GM03348 (cell line): ENCODE data around the gene RPS26.

Experiments
- DNase-seq: peaks from one replicate; pipeline ENCODE4 v3.0.0; 2012; ENCODE audit warnings: low spot score

The RPS26 gene

DNA sequence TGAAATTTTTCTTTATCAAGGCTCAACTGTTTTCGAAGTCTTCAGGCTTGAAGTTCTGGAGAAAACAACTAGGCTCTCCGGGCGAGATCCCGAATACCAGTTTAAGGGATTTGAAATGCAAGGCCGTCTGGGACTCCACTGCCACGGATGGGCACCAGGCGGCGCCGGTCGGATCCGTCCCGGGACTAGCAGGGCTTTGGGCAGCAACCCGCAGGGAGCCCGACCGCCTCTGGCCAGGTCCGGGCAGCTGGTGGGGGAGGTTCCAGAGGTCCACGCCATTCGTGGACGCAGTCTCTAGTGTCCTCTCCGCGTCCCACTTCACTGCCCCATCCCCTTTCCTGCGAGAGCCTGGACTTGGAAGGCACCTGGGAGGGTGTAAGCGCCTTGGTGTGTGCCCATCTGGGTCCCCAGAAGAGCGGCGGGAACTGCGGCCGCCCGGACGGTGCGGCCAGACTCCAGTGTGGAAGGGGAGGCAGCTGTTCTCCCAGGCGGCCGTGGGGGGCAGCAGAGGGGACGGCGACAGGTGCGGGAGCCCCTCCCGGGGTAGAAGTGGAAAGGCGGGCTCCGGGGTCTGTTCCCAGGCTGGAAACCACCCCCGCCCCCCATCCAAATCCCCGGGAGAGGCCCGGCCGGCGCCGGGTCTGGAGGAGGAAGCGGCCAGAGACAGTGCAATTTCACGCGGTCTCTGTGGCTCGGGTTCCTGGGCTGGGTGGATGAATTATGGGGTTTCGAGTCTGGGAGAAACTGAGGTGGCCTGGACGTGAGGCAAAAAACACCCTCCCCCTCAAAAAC, 37.4 kb downstream of the RPS26 start:
- DNase-seq = peak; percentile 90

DNA sequence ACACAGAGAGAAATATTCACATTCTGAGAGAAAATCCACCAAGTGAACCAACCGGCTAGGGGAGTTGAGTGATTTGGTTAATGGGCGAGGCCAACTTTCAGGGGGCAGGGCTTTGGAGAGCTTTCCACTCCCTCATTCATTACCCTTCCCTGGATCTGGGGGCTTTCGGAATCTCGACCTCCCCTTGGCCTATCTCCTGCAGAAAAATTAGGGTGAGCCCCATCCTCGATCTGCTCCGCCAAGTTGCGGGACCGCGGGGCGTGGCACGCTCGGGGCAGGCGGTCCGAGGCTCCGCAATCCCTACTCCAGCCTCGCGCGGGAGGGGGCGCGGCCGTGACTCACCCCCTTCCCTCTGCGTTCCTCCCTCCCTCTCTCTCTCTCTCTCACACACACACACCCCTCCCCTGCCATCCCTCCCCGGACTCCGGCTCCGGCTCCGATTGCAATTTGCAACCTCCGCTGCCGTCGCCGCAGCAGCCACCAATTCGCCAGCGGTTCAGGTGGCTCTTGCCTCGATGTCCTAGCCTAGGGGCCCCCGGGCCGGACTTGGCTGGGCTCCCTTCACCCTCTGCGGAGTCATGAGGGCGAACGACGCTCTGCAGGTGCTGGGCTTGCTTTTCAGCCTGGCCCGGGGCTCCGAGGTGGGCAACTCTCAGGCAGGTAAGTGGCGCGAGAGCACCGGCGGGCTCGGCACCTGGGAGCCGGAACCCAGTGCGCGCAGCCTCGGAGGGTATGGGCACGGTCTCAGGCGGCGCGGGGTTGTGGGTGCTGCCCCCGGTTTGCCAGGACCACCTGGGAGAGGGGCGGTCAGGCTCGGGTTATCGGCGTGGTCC, 38.2 kb downstream of the RPS26 start, which contains the start of gene ERBB3:
ERBB3 (plus strand) TSS at position 443 of the 833 bp plus-strand sequence; CDS start at position 579, 136 bp downstream.
- peak; percentile 94 for DNase-seq

DNA sequence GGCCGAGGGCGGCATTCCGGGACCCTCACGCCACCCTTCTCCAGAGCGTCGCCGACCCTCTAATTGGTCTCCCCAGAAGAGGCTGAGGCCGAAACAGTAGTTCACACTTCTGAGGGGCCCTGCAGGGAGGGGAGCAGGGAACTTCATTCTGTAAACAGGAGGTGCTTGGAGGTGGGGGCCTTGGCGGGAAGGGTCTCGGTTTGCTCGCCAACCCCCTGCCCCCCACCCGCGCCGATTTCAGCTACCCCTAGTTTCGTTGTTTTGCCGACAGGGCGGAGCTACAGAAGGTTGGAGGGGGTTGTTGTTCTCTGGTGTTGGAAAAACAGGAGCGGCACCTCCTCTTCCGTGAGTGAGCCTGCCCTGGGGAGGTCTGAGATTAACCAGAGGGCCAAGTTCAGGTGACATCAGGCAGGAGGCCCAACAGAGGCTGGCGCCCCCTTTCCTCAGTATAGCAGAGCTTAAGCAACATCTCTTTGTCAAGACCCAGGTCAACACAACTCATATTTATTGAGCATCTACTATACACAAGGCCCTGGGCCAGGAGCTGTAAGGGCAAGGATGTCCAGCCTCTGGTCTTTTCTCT, 38.9 kb downstream of the RPS26 start:
- DNase-seq = no peak

DNA sequence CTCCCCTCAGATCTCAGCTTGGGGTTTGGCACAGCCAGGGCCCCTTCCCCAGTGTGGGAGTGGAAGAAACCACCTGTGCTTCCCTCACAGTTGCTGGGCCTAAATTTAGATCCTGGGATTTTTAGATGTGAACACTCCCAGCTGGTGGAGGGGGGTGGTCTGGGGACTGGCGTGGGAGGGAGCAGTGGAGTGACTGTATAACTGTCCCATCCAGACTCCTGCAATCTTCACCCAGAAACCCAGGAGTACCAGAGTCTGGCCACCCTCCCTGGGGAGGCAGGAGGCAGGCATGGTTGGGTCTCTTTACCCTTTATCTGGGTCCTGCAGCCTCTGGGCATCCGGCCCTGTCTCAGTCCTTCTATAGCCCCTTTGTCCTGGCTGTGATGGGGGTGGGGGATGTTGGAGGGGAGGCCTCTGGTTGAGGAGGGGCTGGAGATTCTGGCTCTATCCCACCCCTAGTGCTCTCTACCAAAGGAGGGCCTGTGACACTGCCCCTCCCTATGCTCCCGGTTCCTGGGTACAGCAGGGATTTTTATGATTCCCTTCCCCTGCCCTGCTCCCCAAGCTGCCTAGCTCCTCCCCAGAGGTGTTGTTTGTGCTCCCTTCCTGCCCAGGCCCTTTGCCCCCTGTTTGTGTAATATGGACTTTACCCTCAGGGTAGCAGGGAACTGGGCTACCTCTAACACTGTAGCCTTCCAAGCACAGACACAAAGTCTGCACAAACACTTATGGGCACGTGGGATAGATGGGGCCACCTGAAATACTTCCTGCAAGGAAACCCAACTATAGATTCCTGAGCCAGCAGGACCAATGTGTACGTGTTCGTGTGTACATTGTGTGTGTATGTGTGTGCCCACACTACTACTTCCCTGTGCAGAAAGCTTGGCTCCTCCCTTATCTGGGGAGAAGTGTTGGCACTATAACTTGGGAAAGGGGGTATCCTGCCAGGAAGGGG, 40.0 kb downstream of the RPS26 start:
- no peak for DNase-seq

DNA sequence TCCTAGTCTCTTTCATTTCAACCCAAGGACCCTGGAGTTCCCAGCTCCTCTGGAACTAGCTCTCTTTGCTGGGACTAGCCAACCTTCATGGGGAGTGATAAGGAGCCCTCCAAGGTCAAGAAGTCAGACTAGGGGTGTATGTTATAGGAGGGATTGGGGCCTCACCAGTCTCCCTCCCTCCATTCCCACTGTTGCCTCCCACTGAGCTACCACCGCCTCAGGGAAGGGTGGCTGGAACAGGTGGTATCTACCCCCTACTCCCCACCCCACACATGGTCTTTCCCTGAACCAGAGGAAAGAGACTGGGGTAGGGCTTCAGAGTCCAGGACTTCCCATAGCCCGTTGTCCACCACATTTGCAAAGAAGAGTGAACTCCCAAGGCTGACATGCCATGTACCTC, 40.7 kb downstream of the RPS26 start:
- no peak for DNase-seq

DNA sequence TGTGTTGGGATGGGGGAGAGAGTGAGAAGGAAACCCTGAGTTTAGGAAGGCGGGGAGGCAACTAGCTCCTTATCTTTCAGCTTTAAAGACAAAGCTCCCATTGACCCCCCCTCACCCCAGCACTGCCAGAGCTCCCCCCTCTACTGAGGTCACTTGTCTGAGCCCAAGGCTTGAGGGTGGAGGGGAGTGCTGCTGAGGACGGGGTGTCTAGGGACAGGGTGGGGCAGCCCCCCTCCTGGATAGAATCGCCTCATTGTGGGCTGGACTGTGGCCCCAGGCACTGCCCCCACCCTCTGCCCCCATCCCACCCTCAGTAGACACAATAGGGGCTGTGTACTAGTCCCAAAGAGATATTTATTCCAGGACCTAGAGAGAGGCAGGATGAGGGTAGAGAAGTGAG, 41.2 kb downstream of the RPS26 start:
- DNase-seq = no peak

DNA sequence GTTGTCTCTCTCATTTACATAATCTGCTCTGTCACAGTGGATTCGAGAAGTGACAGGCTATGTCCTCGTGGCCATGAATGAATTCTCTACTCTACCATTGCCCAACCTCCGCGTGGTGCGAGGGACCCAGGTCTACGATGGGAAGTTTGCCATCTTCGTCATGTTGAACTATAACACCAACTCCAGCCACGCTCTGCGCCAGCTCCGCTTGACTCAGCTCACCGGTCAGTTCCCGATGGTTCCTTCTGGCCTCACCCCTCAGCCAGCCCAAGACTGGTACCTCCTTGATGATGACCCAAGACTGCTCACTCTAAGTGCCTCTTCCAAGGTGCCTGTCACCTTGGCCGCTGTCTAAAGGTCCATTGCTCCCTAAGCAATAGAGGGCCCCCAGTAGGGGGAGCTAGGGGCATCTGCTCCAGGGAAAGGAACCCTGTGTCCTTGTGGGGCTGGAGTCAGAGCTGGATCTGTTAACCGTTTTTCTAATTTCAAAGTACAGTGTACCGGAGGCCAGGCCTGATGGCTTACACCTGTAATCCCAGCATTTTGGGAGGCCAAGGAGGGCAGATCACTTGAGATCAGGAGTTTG, 43.3 kb downstream of the RPS26 start:
- DNase-seq = no peak

DNA sequence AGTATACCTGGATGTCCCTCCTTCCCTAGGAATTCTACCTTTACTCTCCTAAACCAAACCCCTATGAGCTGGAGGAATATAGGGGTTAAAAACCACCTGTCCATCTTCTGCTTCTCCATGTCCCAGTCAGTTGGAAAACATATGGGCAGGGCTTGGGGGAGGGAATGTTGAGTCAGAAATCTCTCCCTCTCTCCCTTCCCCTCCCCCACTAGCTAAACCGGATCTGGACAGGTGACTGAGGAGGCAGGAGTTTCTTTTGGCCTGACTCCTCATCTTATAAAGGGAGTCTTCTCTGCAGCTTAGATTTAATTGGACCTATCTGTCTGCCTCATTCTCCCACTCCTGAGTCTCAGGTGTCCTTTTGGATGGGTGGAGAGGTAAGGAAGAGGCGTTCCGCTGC, 44.4 kb downstream of the RPS26 start:
- no peak for DNase-seq

DNA sequence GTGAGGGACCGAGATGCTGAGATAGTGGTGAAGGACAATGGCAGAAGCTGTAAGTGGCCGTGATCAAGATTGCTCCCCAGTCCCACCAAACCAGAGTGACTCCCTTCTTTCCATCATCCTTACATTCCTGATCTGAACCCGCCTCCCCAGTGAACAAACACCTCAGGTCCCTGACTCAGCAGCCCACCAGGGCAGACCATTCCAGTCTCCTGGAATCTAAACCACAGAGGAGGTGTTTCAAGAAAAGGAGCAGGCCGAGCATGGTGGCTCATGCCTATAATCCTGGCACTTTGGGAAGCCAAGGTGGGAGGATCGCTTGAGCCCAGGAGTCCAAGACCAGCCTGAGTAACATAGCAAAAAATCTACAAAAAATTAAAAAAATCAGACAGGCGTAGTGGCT, 44.9 kb downstream of the RPS26 start:
- no peak for DNase-seq

DNA sequence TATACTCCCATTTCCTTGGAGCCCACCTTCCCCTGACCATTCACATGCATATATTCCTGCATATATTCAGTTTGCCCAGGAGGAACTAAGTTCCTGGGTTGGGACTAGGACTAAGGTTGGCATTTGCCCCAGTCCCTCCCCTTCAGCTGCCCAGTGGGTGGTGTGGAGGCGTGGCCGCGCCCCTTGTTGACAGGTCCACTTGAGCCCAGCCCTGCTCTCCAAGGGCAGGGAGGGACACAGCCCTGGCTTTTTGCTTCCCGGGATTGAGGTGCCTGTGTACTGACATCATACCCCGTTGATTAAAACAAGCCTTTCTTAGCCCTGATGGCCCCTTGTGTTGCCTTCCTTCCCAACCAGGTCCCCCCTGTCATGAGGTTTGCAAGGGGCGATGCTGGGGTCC, 45.5 kb downstream of the RPS26 start:
- DNase-seq = no peak
